HL-60 (cell line): ENCODE data around the gene CASKIN2.

Source experiments
- CTCF ChIP-seq: IDR thresholded peaks from one replicate; pipeline ENCODE4 v1.5.1; 2011; ENCODE audit warnings: low read length, control low read depth, inconsistent platforms; ENCODE audit not compliant: insufficient read depth
- GABPA ChIP-seq: IDR thresholded peaks from 2 replicates; pipeline ENCODE4 v1.6.1; 2012; ENCODE audit warnings: low read depth
- POLR2AphosphoS5 ChIP-seq: IDR thresholded peaks from 2 replicates; pipeline ENCODE4 v1.6.1; 2012; ENCODE audit warnings: low read depth
- REST ChIP-seq: IDR thresholded peaks from 2 replicates; pipeline ENCODE4 v1.6.1; 2012; ENCODE audit warnings: low read depth; ENCODE audit not compliant: insufficient replicate concordance
- SPI1 ChIP-seq: IDR thresholded peaks from 2 replicates; pipeline ENCODE4 v1.6.1; 2012; ENCODE audit warnings: low read depth, mild to moderate bottlenecking, borderline replicate concordance

- TF ChIP-seq REST: no peak
- TF ChIP-seq CTCF: no peak
- no peak for TF ChIP-seq POLR2AphosphoS5
- no peak for TF ChIP-seq SPI1
- no peak for TF ChIP-seq GABPA
Observed at GRCh38 chr17:75524269-75524969, 9.1 kb upstream of the CASKIN2 start.
